AG10803 (cell line): Measurements from ENCODE around the gene EIF5AL1.
"Not testable (repeated sequence)": the region's sequence is repeated elsewhere in the genome, so short reads cannot be mapped to it uniquely, and the experiment has no call there.

Experiments
- DNase-seq: peaks from one replicate; pipeline ENCODE4 v3.0.0; 2010; ENCODE audit warnings: low read depth
- H3K4me3 ChIP-seq: 2 replicates; pipeline ENCODE4 v1.5.1; 2011; ENCODE audit warnings: mild to moderate bottlenecking, low read length, control low read depth
- CTCF ChIP-seq: conservative IDR thresholded peaks from 2 replicates; pipeline ENCODE4 v1.5.1; 2011; ENCODE audit warnings: mild to moderate bottlenecking, low read length, control low read depth, inconsistent platforms

Gene EIF5AL1

GRCh38 chr10:79555354-79556309, 43.3 kb downstream of the EIF5AL1 start:
- no peak for TF ChIP-seq CTCF
- DNase-seq, result no peak
- no peak overlapping the region for H3K4me3 ChIP-seq

GRCh38 chr10:79556961-79557360, 44.6 kb downstream of the EIF5AL1 start:
- not testable (repeated sequence) for H3K4me3 ChIP-seq, DNase-seq

- TF ChIP-seq CTCF, result no peak
- H3K4me3 ChIP-seq, result no peak overlapping the region
- DNase-seq, result peak; percentile 20
Observed at GRCh38 chr10:79559726-79560125, 47.4 kb downstream of the EIF5AL1 start.

GRCh38 chr10:79560160-79560709, 47.9 kb downstream of the EIF5AL1 start, which contains the start of gene SFTPA2:
Gene SFTPA2, minus strand, starts transcription at chr10:79560407. Its CDS starts 924 bp downstream, at chr10:79559483.
- no peak for DNase-seq
- TF ChIP-seq CTCF, result no peak
- no peak within 1 kb of the TSS for H3K4me3 ChIP-seq

GRCh38 chr10:79561257-79561656, 48.9 kb downstream of the EIF5AL1 start:
- DNase-seq, result no peak
- no peak overlapping the region for H3K4me3 ChIP-seq
- TF ChIP-seq CTCF, result no peak

- peak; percentile 96 for TF ChIP-seq CTCF
- no peak overlapping the region for H3K4me3 ChIP-seq
- peak; percentile 58 for DNase-seq
Observed at GRCh38 chr10:79562135-79562756, 49.9 kb downstream of the EIF5AL1 start.

GRCh38 chr10:79563426-79563825, 51.1 kb downstream of the EIF5AL1 start:
- TF ChIP-seq CTCF, result no peak
- no peak overlapping the region for H3K4me3 ChIP-seq
- DNase-seq, result no peak
